Measurements from ENCODE around the gene TMEM250.

Gene TMEM250

GRCh38 chr9:136081826-136082495 is 36.7 kb downstream of the TMEM250 start:
- DNase-seq: no peak

- no peak for DNase-seq
These were observed 37.4 kb downstream of the TMEM250 start for GRCh38 chr9:136081113-136081825.

- DNase-seq: no peak
These were observed 38.0 kb downstream of the TMEM250 start for GRCh38 chr9:136080716-136081112.

- no peak for DNase-seq
These were observed 38.8 kb downstream of the TMEM250 start for GRCh38 chr9:136079916-136080246.

GRCh38 chr9:136079211-136079915 is 39.3 kb downstream of the TMEM250 start:
- no peak for DNase-seq

GRCh38 chr9:136078498-136079011 is 40.1 kb downstream of the TMEM250 start:
- DNase-seq: no peak

- no peak for DNase-seq
These were observed 40.7 kb downstream of the TMEM250 start for GRCh38 chr9:136078024-136078423.

GRCh38 chr9:136077491-136077890 is 41.2 kb downstream of the TMEM250 start:
- DNase-seq: no peak

- DNase-seq: peak in 1 of 2 donors; percentile 90
These were observed 42.6 kb downstream of the TMEM250 start for GRCh38 chr9:136075881-136076678.

GRCh38 chr9:136075134-136075841 is 43.4 kb downstream of the TMEM250 start:
- DNase-seq: no peak

GRCh38 chr9:136074706-136075105 is 44.0 kb downstream of the TMEM250 start:
- no peak for DNase-seq

Measured in bone marrow (tissue), 2 donors.